Neuronal stem cell (in vitro differentiated cells): ENCODE data around the gene SIGLEC10.

Source experiments
- DNase-seq: peaks from one replicate; pipeline ENCODE4 v3.0.0-alpha.2; 2013; ENCODE audit warnings: low spot score
- H2AFZ ChIP-seq: one replicate; pipeline ENCODE4 v1.6.1; 2013; ENCODE audit warnings: mild to moderate bottlenecking, low read length, inconsistent platforms
- H2AK5ac ChIP-seq: 2 replicates; pipeline ENCODE4 v1.6.1; 2013; ENCODE audit warnings: low read depth, mild to moderate bottlenecking, inconsistent platforms, low read length, moderate library complexity, mixed read lengths
- H2BK120ac ChIP-seq: 2 replicates; pipeline ENCODE4 v1.6.1; 2013; ENCODE audit warnings: low read depth, mild to moderate bottlenecking, inconsistent platforms, low read length, moderate library complexity, mixed read lengths
- H2BK12ac ChIP-seq: one replicate; pipeline ENCODE4 v1.6.1; 2013; ENCODE audit warnings: low read length, inconsistent platforms
- H2BK15ac ChIP-seq: 2 replicates; pipeline ENCODE4 v1.6.1; 2013; ENCODE audit warnings: mild to moderate bottlenecking, low read length, inconsistent platforms, mixed read lengths
- H2BK5ac ChIP-seq: one replicate; pipeline ENCODE4 v1.6.1; 2013; ENCODE audit warnings: inconsistent platforms, mild to moderate bottlenecking, low read length, moderate library complexity
- H3K14ac ChIP-seq: one replicate; pipeline ENCODE4 v1.6.1; 2013; ENCODE audit warnings: low read length, inconsistent platforms
- H3K18ac ChIP-seq: 2 replicates; pipeline ENCODE4 v1.6.1; 2013; ENCODE audit warnings: low read length, inconsistent platforms
- H3K23ac ChIP-seq: 2 replicates; pipeline ENCODE4 v1.6.1; 2013; ENCODE audit warnings: low read depth, mild to moderate bottlenecking, mixed read lengths, low read length, inconsistent platforms; ENCODE audit not compliant: poor library complexity
- H3K27ac ChIP-seq: replicated peaks from 3 replicates; pipeline ENCODE4 v1.5.1; 2013; ENCODE audit warnings: low read length, inconsistent platforms
- H3K27me3 ChIP-seq, 3 experiments: 2 replicates each; pipeline ENCODE4 v1.6.1; 2013; ENCODE audit warnings: low read length in 3 of 3, mild to moderate bottlenecking in 2 of 3, inconsistent platforms in 1 of 3, low read depth in 1 of 3, mixed read lengths in 1 of 3, moderate library complexity in 1 of 3; ENCODE audit not compliant: control insufficient read depth in 3 of 3, insufficient read depth in 3 of 3
- H3K36me3 ChIP-seq, 2 donors: replicated peaks in 1 of 2; 2 replicates each; pipeline ENCODE4 v1.6.1; 2013; ENCODE audit warnings: low read length in 2 of 2; ENCODE audit not compliant: control insufficient read depth in 2 of 2, insufficient read depth in 2 of 2
- H3K4ac ChIP-seq: 2 replicates; pipeline ENCODE4 v1.6.1; 2013; ENCODE audit warnings: inconsistent platforms, mild to moderate bottlenecking, low read length, moderate library complexity
- H3K4me1 ChIP-seq, 2 donors: 1 replicate in 1 of 2; 2 replicates in 1 of 2; pipeline ENCODE4 v1.6.1; 2013; ENCODE audit warnings: low read length in 2 of 2, low read depth in 1 of 2; ENCODE audit not compliant: control insufficient read depth in 2 of 2, insufficient read depth in 1 of 2
- H3K4me2 ChIP-seq: one replicate; pipeline ENCODE4 v1.6.1; 2013; ENCODE audit warnings: mild to moderate bottlenecking, low read length, inconsistent platforms; ENCODE audit not compliant: insufficient read depth, poor library complexity, severe bottlenecking
- H3K4me3 ChIP-seq, 2 donors: 2 replicates each; pipeline ENCODE4 v1.5.1; 2013; ENCODE audit warnings: low read length in 2 of 2, mild to moderate bottlenecking in 2 of 2, inconsistent platforms in 1 of 2, moderate library complexity in 1 of 2
- H3K79me1 ChIP-seq: one replicate; pipeline ENCODE4 v1.6.1; 2013; ENCODE audit warnings: low read depth, mild to moderate bottlenecking, inconsistent platforms, low read length, moderate library complexity
- H3K9ac ChIP-seq: one replicate; pipeline ENCODE4 v1.6.1; 2013; ENCODE audit warnings: mild to moderate bottlenecking, low read depth, low read length, inconsistent platforms; ENCODE audit not compliant: poor library complexity
- H3K9me3 ChIP-seq, 2 donors: replicated peaks in 1 of 2; 2 replicates each; pipeline versions ENCODE3 to v1.6.1; 2013; ENCODE audit warnings: low read length in 2 of 2, mild to moderate bottlenecking in 2 of 2, inconsistent platforms in 1 of 2, low read depth in 1 of 2, mixed read lengths in 1 of 2, moderate library complexity in 1 of 2; ENCODE audit not compliant: control insufficient read depth in 2 of 2, insufficient read depth in 1 of 2
- H4K8ac ChIP-seq: one replicate; pipeline ENCODE4 v1.6.1; 2013; ENCODE audit warnings: low read depth, mild to moderate bottlenecking, inconsistent platforms, low read length, moderate library complexity
- H4K91ac ChIP-seq: one replicate; pipeline ENCODE4 v1.6.1; 2013; ENCODE audit warnings: low read length, low read depth, mild to moderate bottlenecking, inconsistent platforms; ENCODE audit not compliant: poor library complexity
- WGBS, 2 donors: extraction: QIAGEN DNeasy Blood & Tissue Kit; methylation state at CpG; one replicate each; pipeline ENCODE4 v1.1.7; 2013; ENCODE audit warnings: missing lambda C conversion rate in 2 of 2, mixed read lengths in 1 of 2; ENCODE audit not compliant: insufficient read length in 2 of 2, insufficient replicate concordance in 1 of 2; ENCODE audit errors: extremely low coverage in 2 of 2; 5-methylcytosine and 5-hydroxymethylcytosine counted together

The SIGLEC10 gene

GRCh38 chr19:51430221-51430620, 12.8 kb upstream of the SIGLEC10 start:
- WGBS, 2 donors: no CpG with 5 or more reads among the region's 3 CpGs
- no peak overlapping the region for H2AK5ac ChIP-seq

GRCh38 chr19:51427201-51427600, 9.8 kb upstream of the SIGLEC10 start:
- H3K27me3 ChIP-seq: peaks cover 0 to 14% (median 0%) of the 10 kb centered on the region in 3 experiments
- H2AFZ ChIP-seq: no peak overlapping the region
- WGBS, 2 donors: no CpG with 5 or more reads among the region's 3 CpGs
- no peak overlapping the region for H2BK15ac ChIP-seq
- no peaks in the 10 kb centered on the region for H3K4me1 ChIP-seq
- no peak overlapping the region for H2BK120ac ChIP-seq
- H3K4ac ChIP-seq: no peak overlapping the region
- H3K79me1 ChIP-seq: no peaks in the 10 kb centered on the region
- H3K36me3 ChIP-seq: no peaks in the 10 kb centered on the region
- no peak for DNase-seq
- no peak overlapping the region for H3K9ac ChIP-seq
- no peak overlapping the region for H3K23ac ChIP-seq
- H4K8ac ChIP-seq: no peak overlapping the region
- H2AK5ac ChIP-seq: no peak overlapping the region
- H3K18ac ChIP-seq: no peak overlapping the region
- H3K4me2 ChIP-seq: no peak overlapping the region
- H3K9me3 ChIP-seq: no peaks in the 10 kb centered on the region
- H3K27ac ChIP-seq: no peak overlapping the region
- H3K14ac ChIP-seq: no peak overlapping the region
- H2BK5ac ChIP-seq: no peak overlapping the region
- no peak overlapping the region for H3K4me3 ChIP-seq
- H2BK12ac ChIP-seq: no peak overlapping the region
- H4K91ac ChIP-seq: no peak overlapping the region

More at GRCh38 chr19:51430221-51430620, 12.8 kb upstream of the SIGLEC10 start:
- no peak overlapping the region for H4K8ac ChIP-seq
- H2AFZ ChIP-seq: no peak overlapping the region
- H3K36me3 ChIP-seq: no peaks in the 10 kb centered on the region
- DNase-seq: no peak
- no peak overlapping the region for H3K4me2 ChIP-seq
- H3K79me1 ChIP-seq: no peaks in the 10 kb centered on the region
- H2BK15ac ChIP-seq: no peak overlapping the region
- no peaks in the 10 kb centered on the region for H3K4me1 ChIP-seq
- no peak overlapping the region for H3K14ac ChIP-seq
- H3K27me3 ChIP-seq: peaks cover 0 to 14% (median 0%) of the 10 kb centered on the region in 3 experiments
- no peak overlapping the region for H3K9ac ChIP-seq
- H2BK5ac ChIP-seq: no peak overlapping the region
- H3K4ac ChIP-seq: no peak overlapping the region
- H3K27ac ChIP-seq: no peak overlapping the region
- no peaks in the 10 kb centered on the region for H3K9me3 ChIP-seq
- no peak overlapping the region for H3K23ac ChIP-seq
- H2BK12ac ChIP-seq: no peak overlapping the region
- no peak overlapping the region for H3K18ac ChIP-seq
- no peak overlapping the region for H4K91ac ChIP-seq
- no peak overlapping the region for H3K4me3 ChIP-seq
- H2BK120ac ChIP-seq: no peak overlapping the region

GRCh38 chr19:51422053-51422448, 4.6 kb upstream of the SIGLEC10 start:
- H3K79me1 ChIP-seq: no peaks in the 10 kb centered on the region
- H3K4me1 ChIP-seq: peaks cover 0 to 1% of the 10 kb centered on the region in 2 donors
- peak; percentile 88 for DNase-seq
- no peaks in the 10 kb centered on the region for H3K36me3 ChIP-seq
- peak overlapping the region; percentile 98 for H3K23ac ChIP-seq
- no peak overlapping the region for H2BK5ac ChIP-seq
- no peak overlapping the region for H2BK15ac ChIP-seq
- H3K4ac ChIP-seq: no peak overlapping the region
- peak overlapping the region; percentile 52 for H3K4me2 ChIP-seq
- H3K9ac ChIP-seq: no peak overlapping the region
- H3K14ac ChIP-seq: no peak overlapping the region
- H4K8ac ChIP-seq: no peak overlapping the region
- no peak overlapping the region for H2BK12ac ChIP-seq
- H3K27me3 ChIP-seq: peaks cover 0 to 8% (median 3%) of the 10 kb centered on the region in 3 experiments
- H3K4me3 ChIP-seq: no peak overlapping the region
- no peak overlapping the region for H4K91ac ChIP-seq
- no peak overlapping the region for H2AFZ ChIP-seq
- no peaks in the 10 kb centered on the region for H3K9me3 ChIP-seq
- no peak overlapping the region for H3K18ac ChIP-seq
- H2BK120ac ChIP-seq: no peak overlapping the region
- no peak overlapping the region for H3K27ac ChIP-seq
- no peak overlapping the region for H2AK5ac ChIP-seq
- WGBS, 2 donors: no CpG with 5 or more reads among the region's 19 CpGs

GRCh38 chr19:51421229-51422052, 4.0 kb upstream of the SIGLEC10 start:
- H3K14ac ChIP-seq: no peak overlapping the region

More at GRCh38 chr19:51421229-51422052, 4.0 kb upstream of the SIGLEC10 start:
- Histone ChIP-seq H2AFZ (no peak overlapping the region), H4K8ac (no peak overlapping the region), H2BK12ac (no peak overlapping the region), H3K27me3 (peaks cover 0 to 8% (median 3%) of the 10 kb centered on the region in 3 experiments), H3K4me1 (peaks cover 0 to 1% of the 10 kb centered on the region in 2 donors), H3K4ac (no peak overlapping the region), H2BK5ac (no peak overlapping the region), H3K27ac (no peak overlapping the region), H2BK120ac (no peak overlapping the region), H2AK5ac (no peak overlapping the region), H4K91ac (no peak overlapping the region), H3K36me3 (no peaks in the 10 kb centered on the region), H3K4me2 (peak overlapping the region; percentile 52), H2BK15ac (no peak overlapping the region), H3K18ac (peak overlapping the region; percentile 19), H3K4me3 (no peak overlapping the region), H3K79me1 (no peaks in the 10 kb centered on the region), H3K9ac (no peak overlapping the region), H3K23ac (peak overlapping the region; percentile 98), H3K9me3 (no peaks in the 10 kb centered on the region)
- WGBS, 2 donors: no CpG with 5 or more reads among the region's 39 CpGs
- no peak for DNase-seq
